Frontal cortex (tissue), 4 donors: ENCODE results near the gene MCL1. TPM values are rescaled to one million over a fixed set of nuclear protein-coding genes. Genes with fewer than 3 reads are reported as not detected.
"Not testable (repeated sequence)": the region's sequence is repeated elsewhere in the genome, so short reads cannot be mapped to it uniquely, and the experiment has no call there.

Source experiments
- DNase-seq, 2 donors: peaks; one replicate each; pipeline ENCODE4 v3.0.0; 2012; ENCODE audit warnings: low spot score in 2 of 2
- FAIRE-seq: peaks from 2 replicates; lab custom pipeline; 2012; peaks lifted over from hg19 to GRCh38; lab: Jason Lieb, UNC
- total RNA-seq: library from RNA; depleted of rRNA; stranded (reverse); fragments of >200 nt; gene quantifications from one replicate; pipeline ENCODE4 v1.2.3, GENCODE V29; 2014
- donor health status: control.
- donor health status: control.
- donor health status: control.

Gene MCL1
- total RNA-seq, 1 donor from 2014 or later = 110 TPM

DNA sequence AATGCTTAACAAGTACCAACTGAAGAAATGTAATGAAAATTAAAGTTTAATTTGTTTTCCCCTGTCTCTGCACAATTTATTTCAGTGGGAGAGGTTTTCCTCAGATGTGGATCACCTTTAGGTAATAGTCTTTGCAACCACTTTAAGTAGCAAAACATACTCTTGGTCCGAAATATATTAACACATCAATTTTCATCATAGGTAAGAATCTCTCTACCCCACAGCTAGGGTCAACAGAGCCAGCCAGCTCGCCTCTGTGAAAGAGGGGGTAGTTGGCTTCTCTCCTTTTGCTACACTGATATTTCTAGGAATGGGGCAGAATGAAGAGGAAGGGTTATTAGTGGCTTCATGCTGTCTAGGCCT is 24.8 kb upstream of the MCL1 start:
- FAIRE-seq (no peak), DNase-seq (no peak)

- no peak for FAIRE-seq
- no peak for DNase-seq
Measured at GRCh38 chr1:150603711-150604110, 24.3 kb upstream of the MCL1 start.

DNA sequence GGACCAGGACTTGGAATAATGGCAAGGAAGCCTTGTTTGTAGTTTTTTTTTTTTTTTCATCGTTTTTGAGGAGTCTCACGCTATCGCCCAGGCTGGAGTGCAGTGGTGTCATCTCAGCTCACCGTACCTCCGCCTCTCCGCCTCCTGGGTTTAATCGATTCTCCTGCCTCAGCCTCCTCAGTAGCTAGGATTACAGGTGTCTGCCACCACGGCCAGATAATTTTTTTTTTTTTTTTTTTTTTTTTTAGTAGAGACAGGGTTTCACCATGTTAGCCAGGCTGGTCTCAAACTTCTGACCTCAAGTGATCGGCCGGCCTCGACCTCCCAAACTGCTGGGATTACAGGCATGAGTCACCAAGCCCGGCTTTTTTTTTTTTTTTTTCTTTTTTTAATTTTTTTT is 23.0 kb upstream of the MCL1 start:
- not testable (repeated sequence) for FAIRE-seq, DNase-seq

DNA sequence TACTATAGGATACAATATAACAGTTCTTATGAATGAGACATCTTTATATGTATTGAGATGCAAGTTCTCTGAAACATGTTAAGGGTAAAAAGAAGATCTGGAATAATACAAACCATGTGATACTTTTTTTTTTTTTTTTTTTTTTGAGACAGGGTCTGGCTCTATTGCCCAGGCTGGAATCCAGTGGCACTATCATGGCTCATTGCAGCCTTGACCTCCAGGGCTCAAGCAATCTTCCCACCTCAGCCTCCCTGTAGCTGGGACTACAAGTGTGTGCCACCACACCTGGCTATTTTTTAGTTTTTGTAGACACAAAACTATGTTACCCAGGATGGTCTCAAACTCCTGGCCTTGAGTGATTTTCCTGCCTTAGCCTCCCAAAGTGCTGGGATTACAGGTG is 22.1 kb upstream of the MCL1 start:
- DNase-seq (no peak), FAIRE-seq (no peak)

DNA sequence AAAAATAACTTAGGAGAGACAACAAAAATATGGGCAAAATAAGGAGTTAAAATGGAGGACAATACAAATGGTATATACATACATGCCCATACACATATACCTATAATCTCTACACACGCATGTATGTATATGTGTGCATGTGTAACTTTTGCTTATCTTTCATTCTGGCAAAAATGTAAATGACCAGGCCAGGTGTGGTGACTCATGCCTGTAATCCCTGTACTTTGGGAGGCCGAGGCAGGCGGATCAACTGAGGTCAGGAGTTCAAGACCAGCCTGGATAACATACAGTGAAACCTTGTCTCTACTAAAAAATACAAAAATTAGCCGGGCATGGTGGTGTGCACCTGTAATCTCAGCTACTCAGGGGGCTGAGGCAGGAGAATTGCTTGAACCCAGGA is 18.9 kb upstream of the MCL1 start:
- not testable (repeated sequence) for DNase-seq, FAIRE-seq

GRCh38 chr1:150596976-150597375 is 17.6 kb upstream of the MCL1 start:
- FAIRE-seq (no peak), DNase-seq (no peak)

- no peak for FAIRE-seq
- DNase-seq = no peak
Measured at GRCh38 chr1:150596095-150596892, 16.9 kb upstream of the MCL1 start.

DNA sequence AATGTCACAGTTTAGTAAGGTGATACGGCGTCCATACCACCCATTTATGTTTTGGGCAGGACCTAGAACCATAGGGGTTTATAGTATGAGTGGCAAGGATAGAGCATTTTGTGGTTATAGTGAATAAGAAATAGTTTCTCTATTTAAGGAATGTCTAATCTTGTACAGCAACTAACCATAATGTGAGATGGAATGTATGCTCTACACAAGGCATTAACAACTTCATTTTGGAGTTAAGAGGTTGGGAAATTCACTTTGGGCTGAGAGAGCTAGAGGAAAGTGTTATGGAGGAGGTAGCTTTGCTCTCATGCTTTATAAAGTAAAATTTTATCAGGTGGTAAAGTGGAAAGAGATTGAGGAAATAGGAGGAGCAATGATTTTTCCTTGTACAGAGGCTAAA is 3.0 kb upstream of the MCL1 start:
- FAIRE-seq = no peak
- DNase-seq = no peak

GRCh38 chr1:150581962-150582361 is 2.6 kb upstream of the MCL1 start:
- not testable (repeated sequence) for DNase-seq, FAIRE-seq

DNA sequence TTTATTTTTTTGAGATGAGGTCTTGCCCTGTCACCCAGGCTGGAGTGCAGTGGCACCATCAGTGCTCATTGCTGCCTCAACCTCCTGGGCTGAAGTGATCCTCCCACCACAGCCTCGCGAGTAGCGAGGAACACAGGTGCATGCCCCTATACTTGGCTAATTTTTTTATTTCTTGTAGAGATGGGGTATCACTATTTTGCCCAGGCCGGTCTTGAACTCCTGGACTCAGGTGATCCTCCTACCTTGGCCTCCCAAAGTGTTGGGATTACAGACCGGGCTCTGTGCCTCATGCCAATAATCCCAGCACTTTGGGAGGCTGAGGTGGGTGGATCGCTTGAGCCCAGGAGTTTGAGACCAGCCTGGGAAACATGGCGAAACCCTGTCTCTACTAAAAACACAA is 2.0 kb upstream of the MCL1 start:
- DNase-seq, FAIRE-seq: not testable (repeated sequence)

DNA sequence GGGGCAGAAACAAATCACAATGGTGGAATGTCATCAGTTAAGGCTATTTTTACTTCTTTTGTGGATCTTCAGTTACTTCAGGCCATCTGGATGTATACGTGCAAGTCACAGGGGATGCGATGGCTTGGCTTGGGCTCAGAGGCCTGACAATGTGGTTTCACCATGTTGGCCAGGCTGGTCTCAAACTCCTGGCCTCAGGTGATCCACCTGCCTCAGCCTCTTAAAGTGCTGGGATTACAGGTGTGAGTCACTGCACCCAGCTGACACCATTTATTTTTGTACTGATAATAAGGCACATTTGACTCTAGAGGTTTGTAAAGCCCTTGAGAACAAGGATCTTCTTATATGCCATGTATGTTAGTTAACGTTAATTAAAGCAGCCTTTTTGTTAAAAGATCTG is 1.6 kb upstream of the MCL1 start:
- FAIRE-seq = not testable (repeated sequence)

DNA sequence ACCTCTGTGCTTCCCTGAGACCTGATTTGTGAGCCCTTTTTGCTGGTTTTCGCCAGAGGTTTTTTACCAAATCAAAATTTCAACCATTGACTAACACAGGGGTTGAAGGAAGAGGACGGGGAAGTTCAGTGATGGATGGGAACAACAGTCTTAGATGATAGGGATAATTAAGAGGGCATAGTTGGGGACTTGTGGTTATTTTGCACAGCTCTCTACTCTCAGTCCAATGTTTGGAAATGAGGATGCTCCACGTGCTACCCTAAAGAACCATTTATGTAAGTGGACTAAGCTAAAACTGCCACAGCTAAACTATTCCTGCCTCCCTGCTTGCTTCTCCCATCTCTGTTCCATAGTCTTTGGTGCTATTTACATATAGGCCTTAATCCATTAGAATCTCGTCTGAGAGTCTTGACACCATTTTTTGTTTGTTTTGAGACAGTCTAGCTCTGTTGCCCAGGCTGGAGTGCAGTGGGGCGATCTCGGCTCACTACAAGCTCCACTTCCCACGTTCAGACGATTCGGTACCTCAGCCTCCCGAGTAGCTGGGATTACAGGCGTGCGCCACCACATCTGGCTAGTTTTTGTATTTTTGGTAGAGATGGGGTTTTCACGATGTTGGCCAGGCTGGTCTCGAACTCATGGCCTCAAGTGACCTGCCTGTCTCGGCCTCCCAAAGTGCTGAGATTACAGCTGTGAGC is 684 bp upstream of the MCL1 start:
- FAIRE-seq (no peak), DNase-seq (no peak)

More for the DNA sequence above, 1.6 kb upstream of the MCL1 start:
- DNase-seq = not testable (repeated sequence)

DNA sequence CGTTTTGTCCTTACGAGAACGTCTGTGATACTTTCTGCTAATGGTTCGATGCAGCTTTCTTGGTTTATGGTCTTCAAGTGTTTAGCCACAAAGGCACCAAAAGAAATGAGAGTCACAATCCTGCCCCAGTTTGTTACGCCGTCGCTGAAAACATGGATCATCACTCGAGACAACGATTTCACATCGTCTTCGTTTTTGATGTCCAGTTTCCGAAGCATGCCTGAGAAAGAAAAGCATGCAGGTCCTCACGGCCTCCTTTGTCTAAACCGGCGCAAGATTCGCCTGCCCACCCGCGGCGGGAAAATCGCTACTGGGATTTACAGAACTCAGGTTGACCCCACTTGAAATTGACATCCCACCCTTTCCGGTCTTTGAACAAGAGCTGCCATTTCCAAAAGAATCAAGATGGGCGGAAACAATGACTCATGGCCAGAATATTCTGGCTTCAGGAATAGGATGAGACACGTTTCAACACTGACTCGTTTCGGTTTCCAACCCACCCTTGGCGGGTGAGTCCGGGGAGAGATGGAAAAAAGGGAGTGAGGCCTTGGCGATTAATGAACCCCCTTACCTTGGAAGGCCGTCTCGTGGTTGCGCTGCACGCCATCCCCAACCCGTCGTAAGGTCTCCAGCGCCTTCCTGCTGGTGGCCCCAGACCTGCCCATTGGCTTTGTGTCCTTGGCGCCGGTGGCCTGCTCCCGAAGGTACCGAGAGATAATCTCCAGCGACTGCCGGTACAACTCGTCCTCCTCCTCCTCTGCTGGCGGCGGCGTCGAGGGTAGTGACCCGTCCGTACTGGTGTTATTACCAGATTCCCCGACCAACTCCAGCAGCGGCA is 919 bp downstream of the MCL1 start:
- FAIRE-seq (no peak), DNase-seq (peak in 1 of 2 donors; percentile 33)

GRCh38 chr1:150577557-150578271 is 1.7 kb downstream of the MCL1 start:
- DNase-seq = no peak

GRCh38 chr1:150576794-150577556 is 2.4 kb downstream of the MCL1 start:
- FAIRE-seq (no peak), DNase-seq (no peak)

More at GRCh38 chr1:150577557-150578271, 1.7 kb downstream of the MCL1 start:
- no peak for FAIRE-seq

DNA sequence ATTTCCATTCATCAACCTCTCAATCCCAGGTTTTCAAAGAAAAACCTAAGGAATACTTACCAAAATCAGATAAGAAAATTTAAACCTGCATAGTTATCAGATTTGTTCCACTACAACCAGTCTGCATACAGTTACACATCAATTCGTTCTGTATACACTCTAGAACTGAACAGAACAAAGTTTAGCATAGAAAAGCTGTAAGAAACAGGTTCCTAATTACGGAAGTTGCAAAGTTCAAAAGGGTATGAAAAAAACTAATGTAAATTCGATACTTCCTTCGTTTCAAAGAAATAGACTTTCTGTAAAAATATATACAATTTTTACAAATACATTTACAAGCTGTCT is 3.1 kb downstream of the MCL1 start:
- DNase-seq (no peak), FAIRE-seq (no peak)

DNA sequence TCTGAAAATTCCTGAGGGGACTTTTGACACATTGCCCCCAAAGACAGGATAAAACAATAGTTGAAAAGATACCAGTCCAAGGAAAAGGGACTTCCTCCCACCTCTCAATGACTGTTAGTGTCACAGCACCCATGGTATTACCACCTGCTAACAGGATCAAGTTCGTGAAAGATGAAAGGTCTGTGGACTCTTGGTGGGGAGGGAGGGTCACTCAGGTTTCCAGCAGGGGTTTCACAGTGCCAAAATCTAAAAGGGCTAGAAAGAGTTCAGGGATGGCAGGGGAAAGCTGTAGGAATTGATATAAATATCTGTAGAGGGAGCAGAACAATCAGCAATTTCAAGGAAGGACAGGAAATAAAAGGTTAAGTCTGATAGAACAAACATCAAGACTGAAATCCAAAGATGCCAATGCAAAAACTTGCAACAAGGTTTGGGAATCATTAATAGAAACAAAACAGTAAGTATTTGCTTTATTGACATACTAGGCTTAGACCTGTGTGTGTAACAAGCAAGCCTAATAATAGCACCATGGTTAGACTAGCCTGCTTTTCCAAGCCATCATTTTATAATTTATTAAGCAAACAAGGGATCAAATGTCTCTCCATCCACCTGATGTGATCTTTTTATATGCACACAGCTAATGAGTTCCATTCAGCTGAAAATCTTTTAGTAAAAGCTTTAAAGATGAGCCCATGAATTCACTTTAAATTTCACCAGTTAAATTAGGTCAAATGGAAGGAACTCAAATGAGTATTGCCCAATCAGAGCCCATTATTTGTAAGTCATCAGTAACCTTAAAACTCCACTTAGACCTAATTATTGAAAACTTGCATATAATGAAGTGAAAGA is 3.7 kb downstream of the MCL1 start:
- FAIRE-seq = no peak
- no peak for DNase-seq

DNA sequence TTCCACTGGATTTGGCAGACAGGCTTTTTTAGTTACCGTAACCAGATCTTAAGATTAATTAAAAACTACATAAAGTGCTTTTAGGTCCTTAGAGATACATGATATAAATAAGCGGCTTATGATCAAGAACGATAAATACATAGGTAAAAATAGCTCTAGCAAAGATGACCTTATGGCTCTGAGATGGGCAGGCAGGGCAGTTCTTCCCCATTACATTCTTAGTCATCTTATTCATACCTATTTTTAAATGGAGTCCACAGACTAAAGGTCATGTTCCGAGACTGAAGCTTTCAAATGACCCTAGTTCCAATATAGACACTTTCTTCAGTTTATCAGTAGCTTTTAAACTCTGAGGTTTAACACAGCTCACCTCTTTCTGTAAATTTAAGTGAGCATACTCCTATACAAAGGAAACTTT is 4.3 kb downstream of the MCL1 start:
- no peak for FAIRE-seq
- DNase-seq = no peak
